ENCODE measurements around the gene ATXN10.
A peak's percentile ranks its signal among the peaks of the same experiment; 100 is the strongest.
"Not testable (repeated sequence)": the region's sequence is repeated elsewhere in the genome, so short reads cannot be mapped to it uniquely, and the experiment has no call there.

The ATXN10 gene

GRCh38 chr22:45645150-45645525 is 26.5 kb upstream of the ATXN10 start:
- DNase-seq, result no peak

- DNase-seq, result peak; percentile 13
Observed at GRCh38 chr22:45645526-45646414, 25.9 kb upstream of the ATXN10 start.

GRCh38 chr22:45647532-45648225 is 24.0 kb upstream of the ATXN10 start:
- DNase-seq, result no peak

GRCh38 chr22:45648301-45649117 is 23.1 kb upstream of the ATXN10 start:
- no peak for DNase-seq

GRCh38 chr22:45649809-45650208 is 21.8 kb upstream of the ATXN10 start:
- no peak for DNase-seq

- no peak for DNase-seq
Observed at GRCh38 chr22:45650721-45651120, 20.9 kb upstream of the ATXN10 start.

- DNase-seq, result no peak
Observed at GRCh38 chr22:45651931-45652528, 19.6 kb upstream of the ATXN10 start.

GRCh38 chr22:45656577-45656976 is 15.1 kb upstream of the ATXN10 start:
- DNase-seq, result no peak

- DNase-seq, result no peak
Observed at GRCh38 chr22:45657701-45658100, 13.9 kb upstream of the ATXN10 start.

GRCh38 chr22:45664136-45664646 is 7.4 kb upstream of the ATXN10 start:
- no peak for DNase-seq

GRCh38 chr22:45667486-45667885 is 4.1 kb upstream of the ATXN10 start:
- DNase-seq, result no peak

GRCh38 chr22:45670363-45670762 is 1.3 kb upstream of the ATXN10 start:
- not testable (repeated sequence) for DNase-seq

GRCh38 chr22:45670981-45671782 is 452 bp upstream of the ATXN10 start:
- DNase-seq, result no peak

- no peak for DNase-seq
Observed at GRCh38 chr22:45672564-45673481, 1.2 kb downstream of the ATXN10 start.

GRCh38 chr22:45673482-45674175 is 2.0 kb downstream of the ATXN10 start:
- no peak for DNase-seq

GRCh38 chr22:45676024-45676423 is 4.4 kb downstream of the ATXN10 start:
- no peak for DNase-seq

GRCh38 chr22:45677063-45677462 is 5.4 kb downstream of the ATXN10 start:
- no peak for DNase-seq

- no peak for DNase-seq
Observed at GRCh38 chr22:45678961-45679912, 7.6 kb downstream of the ATXN10 start.

Measured in NCI-H446 treated with DMSO at 0.1 percent for 48 hours (cell line).